ENCODE results near the gene TTC8.

- no peak for TF ChIP-seq CTCF (IDR thresholded peaks at IDR 0.05)
- no peak for TF ChIP-seq POLR2A (IDR thresholded peaks at IDR 0.05)
These were observed 1.1 kb downstream of the TTC8 start for GRCh38 chr14:88825503-88825902.

All from Peyer's patch (tissue), 4 donors.